GM18511 (cell line): Measurements from ENCODE around the gene C19orf25.
"Not testable (repeated sequence)": the region's sequence is repeated elsewhere in the genome, so short reads cannot be mapped to it uniquely, and the experiment has no call there.

Source experiments
- ATAC-seq: cut with Tn5 transposase; IDR thresholded peaks from one replicate; pipeline ENCODE4 v1.9.1; 2021; ENCODE audit warnings: mild to moderate bottlenecking, moderate library complexity; ENCODE audit not compliant: unreplicated experiment

The C19orf25 gene

DNA sequence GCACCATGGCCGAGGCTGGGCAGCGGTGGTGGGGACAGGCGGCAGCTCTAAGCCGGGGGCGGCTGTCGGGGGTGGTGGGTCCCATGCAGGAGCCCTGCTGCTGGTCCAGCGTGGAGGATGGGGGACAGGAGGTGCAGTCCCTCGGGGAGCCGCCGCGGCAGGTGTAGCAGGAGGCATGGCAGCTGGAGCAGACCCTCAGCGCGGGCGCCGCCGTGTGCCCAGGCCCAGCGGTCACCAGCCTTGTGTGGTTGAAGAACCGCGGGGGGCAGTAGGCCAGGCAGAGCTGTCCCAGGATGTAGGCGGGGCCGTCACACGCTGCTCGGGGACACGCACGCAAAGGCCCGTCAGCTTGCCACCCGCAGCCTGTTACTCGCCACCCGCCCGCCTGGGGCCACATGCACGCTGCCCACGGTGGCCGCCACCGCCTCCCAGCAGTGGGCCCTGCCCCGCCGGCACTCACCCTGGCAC, 2.9 kb upstream of the C19orf25 start:
- no peak for ATAC-seq

- ATAC-seq, result no peak
Observed at GRCh38 chr19:1481224-1481892, 2.3 kb upstream of the C19orf25 start.

GRCh38 chr19:1477056-1477455, 2.0 kb downstream of the C19orf25 start:
- ATAC-seq, result not testable (repeated sequence)

GRCh38 chr19:1475751-1476437, 3.1 kb downstream of the C19orf25 start:
- no peak for ATAC-seq

DNA sequence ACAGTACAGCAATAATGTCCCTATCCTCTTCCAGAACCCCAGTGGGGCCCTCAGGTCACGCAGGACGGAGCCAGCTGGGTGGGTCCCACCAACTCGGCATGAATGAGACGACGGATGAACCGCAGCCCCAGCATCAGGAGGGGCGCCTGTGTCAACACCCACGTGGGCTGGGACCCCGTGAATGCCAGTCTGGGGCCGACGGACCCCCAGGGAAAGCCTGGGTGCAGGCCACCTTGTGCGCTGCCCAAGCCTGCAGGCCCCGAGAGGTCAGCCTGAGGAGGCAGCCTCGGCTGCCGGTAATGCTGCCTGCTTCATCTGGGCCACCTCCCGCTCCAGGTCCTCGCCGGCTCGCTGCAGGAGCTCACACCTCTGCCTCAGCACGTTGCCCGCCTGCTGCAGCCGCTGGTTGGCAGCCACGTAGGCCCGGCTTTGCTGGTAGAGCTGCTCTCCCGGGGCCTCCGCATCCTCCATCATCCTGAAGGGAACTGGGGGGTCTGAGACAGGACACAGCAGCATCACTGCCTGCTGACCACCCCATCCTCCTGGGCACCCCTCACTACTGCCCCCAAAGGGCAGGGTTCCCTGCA, 4.2 kb downstream of the C19orf25 start:
- no peak for ATAC-seq

DNA sequence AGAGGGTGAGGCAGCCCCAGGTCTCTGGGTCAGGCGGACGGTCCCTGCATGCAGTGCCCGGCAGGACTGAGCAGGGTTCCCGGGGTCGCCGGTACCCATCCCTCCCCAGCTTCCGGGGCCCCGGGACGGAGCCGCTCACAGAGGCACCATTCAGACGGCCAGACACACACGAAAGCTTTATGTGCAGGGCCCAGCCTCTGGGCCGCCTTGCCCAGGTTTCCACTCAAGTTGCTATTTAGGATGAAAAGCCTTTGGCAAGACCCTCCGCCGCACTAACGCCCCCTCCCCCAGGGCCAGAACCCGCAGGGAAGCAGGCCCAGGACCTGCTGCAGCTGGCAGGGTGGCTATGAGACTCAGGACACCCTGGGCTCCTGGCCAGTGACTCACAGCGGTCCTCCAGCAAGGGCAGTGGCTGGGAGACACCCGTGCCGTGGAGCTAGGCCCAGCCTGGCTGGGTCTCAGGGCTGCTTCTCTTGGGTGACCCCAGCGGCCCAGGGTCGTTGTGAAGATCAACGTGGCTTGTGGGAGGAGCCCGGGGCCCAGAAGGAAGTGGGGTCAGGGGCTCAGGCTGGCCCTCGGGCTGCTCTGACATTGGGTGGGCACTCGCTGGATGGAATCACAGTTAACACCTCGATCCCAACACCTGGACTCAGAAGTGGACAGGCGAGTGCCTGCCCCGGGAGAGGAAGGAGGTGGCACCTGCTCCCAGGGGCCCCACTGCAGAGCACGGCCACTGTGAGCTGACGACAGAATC, 4.8 kb downstream of the C19orf25 start:
- ATAC-seq, result no peak

DNA sequence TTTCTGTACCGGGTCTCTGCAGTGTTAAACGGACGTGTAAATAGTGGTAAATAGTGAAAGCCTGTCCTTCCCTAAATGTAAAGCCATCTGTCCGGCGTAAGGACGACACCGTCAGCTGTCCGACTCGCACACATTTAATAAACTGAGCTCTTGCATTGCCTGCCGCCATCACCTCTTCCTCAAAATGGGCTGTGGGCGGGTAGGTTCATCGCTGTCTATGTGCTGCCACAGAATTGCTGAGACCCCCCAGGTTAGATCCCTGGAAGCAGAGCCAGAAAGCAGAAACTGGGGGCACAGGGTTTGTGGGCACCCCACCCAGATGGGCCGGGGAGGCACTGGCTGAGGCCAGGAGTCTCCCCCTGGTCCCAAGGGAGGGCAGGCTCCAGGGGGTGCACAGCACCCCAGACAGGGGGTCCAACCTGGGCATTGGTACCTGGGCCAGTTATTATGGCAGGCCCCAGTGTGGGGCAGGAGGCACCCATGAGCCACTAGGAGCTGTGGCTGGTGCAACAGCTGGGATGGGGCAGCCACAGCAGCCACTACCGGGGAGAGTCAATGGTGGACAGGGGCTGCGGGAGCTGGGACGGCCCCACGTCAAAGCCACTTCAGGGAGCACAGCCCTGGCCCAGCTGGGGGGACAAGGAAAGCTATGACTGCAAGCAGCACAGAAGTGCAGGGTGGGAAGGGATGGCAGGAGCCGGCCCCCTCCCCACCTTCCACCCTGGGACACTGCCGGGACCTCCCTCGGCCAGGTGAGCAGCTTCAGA, 5.7 kb downstream of the C19orf25 start:
- ATAC-seq, result no peak

GRCh38 chr19:1472231-1473084, 6.6 kb downstream of the C19orf25 start:
- no peak for ATAC-seq

DNA sequence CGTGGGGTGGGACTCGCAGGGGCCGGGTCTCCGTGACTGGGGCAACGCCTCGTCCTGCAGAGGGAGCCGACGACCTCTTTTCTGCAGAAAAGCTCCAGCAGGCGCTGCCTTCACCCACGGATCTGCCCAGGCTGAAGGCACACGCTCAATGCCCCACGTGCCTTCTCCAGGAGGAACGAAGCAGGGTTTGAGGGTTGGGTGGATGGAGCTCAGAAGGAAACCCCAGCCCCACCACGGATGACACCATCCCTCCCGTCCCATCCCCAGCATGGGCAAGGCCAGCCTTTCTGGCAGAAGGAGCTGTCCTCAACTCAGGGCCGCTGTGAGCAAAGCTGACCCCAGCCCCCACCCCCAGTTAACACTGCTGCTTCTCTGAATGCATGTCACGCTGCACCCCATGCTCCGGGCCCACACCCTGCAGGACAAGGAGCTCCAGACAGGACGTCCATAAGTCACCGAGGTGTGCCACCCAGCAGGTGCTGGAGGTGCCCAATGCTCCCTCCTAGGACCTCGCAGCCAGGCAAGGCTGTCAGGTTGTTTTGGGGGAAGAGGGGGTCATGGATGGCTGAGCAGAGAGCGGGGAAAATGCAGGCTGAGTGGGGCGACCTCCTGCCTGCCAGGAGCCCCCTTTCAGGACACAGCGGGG, 7.4 kb downstream of the C19orf25 start:
- no peak for ATAC-seq

DNA sequence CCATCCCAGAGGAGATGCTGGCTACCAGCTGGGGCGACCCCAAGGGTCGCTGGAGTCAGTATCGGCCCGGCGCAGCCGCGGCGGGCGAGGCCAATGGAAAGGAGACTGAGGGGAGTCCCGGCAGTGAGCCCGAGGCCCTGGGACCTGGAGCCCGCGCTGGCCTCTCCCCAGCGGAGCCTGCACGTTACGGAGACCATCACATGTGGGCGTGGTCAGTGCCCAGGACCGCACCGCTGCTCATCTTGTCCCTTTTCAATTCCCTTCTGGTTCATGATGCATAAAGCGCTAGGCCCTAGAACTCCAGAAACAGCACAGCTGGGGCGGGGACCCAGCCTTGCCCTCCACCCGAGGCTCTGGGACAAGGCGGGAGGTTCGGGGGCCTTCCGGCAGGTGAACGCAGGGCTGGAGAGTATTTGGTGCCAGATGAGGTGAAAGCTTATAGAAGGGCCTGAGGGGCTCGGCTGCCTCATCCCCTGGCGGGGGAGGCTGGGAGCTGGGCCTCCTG, 8.0 kb downstream of the C19orf25 start:
- ATAC-seq, result no peak

DNA sequence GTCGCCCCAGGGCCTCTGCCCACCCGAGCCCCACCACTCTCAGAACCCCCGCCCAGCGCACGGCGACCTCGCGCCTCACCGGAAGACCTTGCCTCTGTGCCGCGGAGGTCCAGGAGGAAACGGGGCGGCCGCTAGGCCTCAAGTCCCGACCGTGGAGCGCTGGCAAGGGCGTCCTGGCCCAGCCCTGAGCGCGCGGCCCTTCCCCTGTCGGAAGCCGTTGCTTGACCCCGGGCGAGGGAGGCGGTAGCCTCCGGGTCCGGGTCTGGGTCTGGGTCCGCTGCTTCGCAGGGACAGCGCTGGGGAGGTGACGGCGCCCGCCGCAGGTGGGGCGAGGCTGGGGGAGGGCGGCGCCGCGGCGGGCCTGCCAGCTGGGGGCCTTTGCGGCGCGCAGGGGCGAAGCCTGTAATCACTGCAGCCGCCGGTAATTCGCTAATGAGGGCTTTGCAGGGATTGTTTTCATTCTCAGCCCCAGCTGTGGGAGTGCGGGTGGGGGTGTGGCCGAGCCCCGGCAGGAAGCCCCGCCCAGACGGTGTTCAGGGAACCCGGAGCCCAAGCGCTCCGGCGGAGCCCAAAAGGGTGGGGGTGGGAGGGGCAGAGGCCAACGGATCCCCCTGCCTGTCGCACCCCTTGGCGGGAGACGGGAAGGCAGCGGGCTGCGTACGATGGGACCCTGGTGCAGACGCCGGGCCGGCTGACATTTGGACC, 8.6 kb downstream of the C19orf25 start:
- ATAC-seq, result no peak

DNA sequence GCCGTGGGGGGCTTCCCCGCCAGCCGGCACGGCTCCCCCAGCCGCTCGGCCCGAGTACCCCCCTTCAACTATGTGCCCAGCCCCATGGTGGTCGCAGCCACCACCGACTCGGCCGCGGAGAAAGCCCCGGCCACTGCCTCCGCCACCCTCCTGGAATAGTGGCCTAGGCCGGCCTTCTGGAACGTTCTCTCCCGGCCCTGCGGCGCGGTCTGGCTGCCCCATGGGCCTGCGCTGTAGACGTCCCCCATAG, 9.0 kb downstream of the C19orf25 start:
- ATAC-seq, result no peak

DNA sequence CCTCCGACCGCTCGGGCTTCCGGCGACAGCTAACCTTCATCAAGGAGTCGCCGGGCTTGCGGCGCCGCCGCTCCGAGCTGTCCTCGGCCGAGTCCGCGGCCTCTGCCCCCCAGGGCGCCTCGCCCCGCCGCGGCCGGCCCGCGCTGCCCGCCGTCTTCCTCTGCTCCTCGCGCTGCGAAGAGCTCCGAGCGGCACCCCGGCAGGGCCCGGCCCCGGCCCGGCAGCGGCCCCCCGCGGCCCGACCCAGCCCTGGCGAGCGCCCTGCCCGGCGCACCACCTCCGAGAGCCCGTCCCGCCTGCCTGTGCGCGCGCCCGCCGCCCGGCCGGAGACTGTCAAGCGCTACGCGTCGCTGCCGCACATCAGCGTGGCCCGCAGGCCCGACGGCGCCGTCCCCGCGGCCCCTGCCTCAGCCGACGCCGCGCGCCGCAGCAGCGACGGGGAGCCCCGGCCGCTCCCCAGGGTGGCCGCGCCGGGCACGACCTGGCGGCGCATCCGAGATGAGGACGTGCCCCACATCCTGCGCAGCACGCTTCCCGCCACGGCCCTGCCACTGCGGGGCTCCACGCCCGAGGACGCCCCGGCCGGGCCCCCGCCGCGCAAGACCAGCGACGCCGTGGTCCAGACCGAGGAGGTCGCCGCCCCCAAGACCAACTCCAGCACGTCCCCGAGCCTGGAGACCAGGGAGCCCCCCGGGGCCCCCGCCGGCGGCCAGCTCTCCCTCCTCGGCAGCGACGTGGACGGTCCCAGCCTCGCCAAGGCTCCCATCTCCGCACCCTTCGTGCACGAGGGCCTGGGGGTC, 9.6 kb downstream of the C19orf25 start:
- ATAC-seq, result no peak

GRCh38 chr19:1468821-1469254, 10.2 kb downstream of the C19orf25 start:
- ATAC-seq, result no peak

DNA sequence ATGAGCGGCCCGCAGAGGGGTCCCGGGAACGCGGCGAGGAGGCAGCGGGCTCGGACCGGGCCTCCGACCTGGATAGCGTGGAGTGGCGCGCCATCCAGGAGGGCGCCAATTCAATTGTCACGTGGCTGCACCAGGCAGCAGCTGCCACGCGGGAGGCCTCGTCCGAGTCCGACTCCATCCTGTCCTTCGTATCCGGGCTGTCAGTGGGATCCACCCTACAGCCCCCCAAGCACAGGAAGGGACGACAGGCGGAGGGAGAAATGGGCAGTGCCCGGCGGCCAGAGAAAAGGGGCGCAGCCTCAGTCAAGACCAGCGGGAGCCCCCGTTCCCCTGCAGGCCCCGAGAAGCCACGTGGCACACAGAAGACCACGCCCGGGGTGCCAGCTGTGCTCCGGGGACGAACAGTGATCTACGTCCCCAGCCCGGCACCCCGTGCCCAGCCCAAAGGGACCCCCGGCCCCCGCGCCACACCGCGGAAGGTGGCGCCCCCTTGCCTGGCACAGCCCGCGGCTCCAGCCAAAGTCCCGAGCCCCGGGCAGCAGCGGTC, 10.7 kb downstream of the C19orf25 start:
- ATAC-seq, result no peak

GRCh38 chr19:1467490-1468273, 11.3 kb downstream of the C19orf25 start:
- ATAC-seq, result no peak

- ATAC-seq, result no peak
Observed at GRCh38 chr19:1467215-1467489, 11.9 kb downstream of the C19orf25 start.
